H1 (cell line): ENCODE measurements around the gene TNS1. TPM values are rescaled to one million over a fixed set of nuclear protein-coding genes. Genes with fewer than 3 reads are reported as not detected.

ENCODE experiments used
- CTCF ChIA-PET: fragments of 300-600 bp; sonication (Branson Sonifier 250); formaldehyde crosslinking; loops from one replicate; lab custom pipeline; 2021; ENCODE audit not compliant: partially characterized antibody; lab: Charles Lee
- POLR2A ChIA-PET: fragments of 300-600 bp; sonication (Branson Sonifier 250); formaldehyde crosslinking; loops from one replicate; lab custom pipeline; 2021; ENCODE audit warnings: inconsistent platforms; ENCODE audit not compliant: partially characterized antibody; lab: Charles Lee
- DNase-seq, 2 experiments: peaks; one replicate each; pipeline versions ENCODE4 v3.0.0 to v3.0.0-alpha.2; 2010 to 2022; ENCODE audit warnings: low spot score in 2 of 2, low read depth in 1 of 2, mixed read lengths in 1 of 2
- FAIRE-seq: peaks from 2 replicates; lab custom pipeline; 2011; peaks lifted over from hg19 to GRCh38; lab: Jason Lieb, UNC
- H2AFZ ChIP-seq: 2 replicates; pipeline ENCODE4 v1.8.1; 2012; ENCODE audit warnings: low read length, inconsistent platforms
- H2AK5ac ChIP-seq: 2 replicates; pipeline ENCODE4 v1.6.1; 2013; ENCODE audit warnings: low read depth, low read length
- H2BK120ac ChIP-seq: replicated peaks from 2 replicates; pipeline ENCODE3; 2013; ENCODE audit warnings: low read depth, low read length, inconsistent platforms
- H2BK12ac ChIP-seq: 2 replicates; pipeline ENCODE4 v1.6.1; 2013; ENCODE audit warnings: low read depth, low read length
- H2BK15ac ChIP-seq: 2 replicates; pipeline ENCODE4 v1.6.1; 2013; ENCODE audit warnings: low read length
- H2BK20ac ChIP-seq: 2 replicates; pipeline ENCODE4 v1.6.1; 2013; ENCODE audit warnings: low read length
- H2BK5ac ChIP-seq: 2 replicates; pipeline ENCODE4 v1.6.1; 2013; ENCODE audit warnings: low read depth, low read length
- H3K14ac ChIP-seq: 2 replicates; pipeline ENCODE4 v1.6.1; 2013; ENCODE audit warnings: inconsistent platforms; ENCODE audit not compliant: insufficient read length
- H3K18ac ChIP-seq: 2 replicates; pipeline ENCODE4 v1.6.1; 2013; ENCODE audit warnings: low read length; ENCODE audit errors: extremely low read depth
- H3K23ac ChIP-seq: 2 replicates; pipeline ENCODE4 v1.6.1; 2013; ENCODE audit warnings: inconsistent platforms; ENCODE audit not compliant: insufficient read length
- H3K23me2 ChIP-seq: 2 replicates; pipeline ENCODE4 v1.6.1; 2013; ENCODE audit warnings: low read depth, low read length
- H3K27ac ChIP-seq: 2 replicates; pipeline ENCODE4 v1.6.1; 2011; ENCODE audit warnings: low read depth, low read length, inconsistent platforms
- H3K27me3 ChIP-seq, 4 experiments: replicated peaks in 1 of 4; 1 replicate in 1 of 4; 2 replicates in 3 of 4; pipeline versions ENCODE4 v1.6.1 to v1.8.1; 2011 to 2013; ENCODE audit warnings: low read length in 3 of 4, mild to moderate bottlenecking in 3 of 4, inconsistent platforms in 2 of 4, mixed read lengths in 2 of 4, moderate library complexity in 1 of 4; ENCODE audit not compliant: control insufficient read depth in 3 of 4, insufficient read depth in 3 of 4; ENCODE audit errors: extremely low read depth in 1 of 4
- H3K36me3 ChIP-seq, 4 experiments: 2 replicates each; pipeline versions ENCODE4 v1.6.1 to v1.8.1; 2011 to 2013; ENCODE audit warnings: mild to moderate bottlenecking in 4 of 4, low read length in 3 of 4, moderate library complexity in 2 of 4, control low read depth in 1 of 4, inconsistent platforms in 1 of 4; ENCODE audit not compliant: insufficient read depth in 4 of 4, control insufficient read depth in 2 of 4
- H3K4ac ChIP-seq: replicated peaks from 2 replicates; pipeline ENCODE3; 2013; ENCODE audit warnings: low read length, low read depth, mixed read lengths, inconsistent platforms; ENCODE audit not compliant: insufficient read length
- H3K4me1 ChIP-seq, 4 experiments: replicated peaks in 1 of 4; 1 replicate in 1 of 4; 2 replicates in 3 of 4; pipeline versions ENCODE4 v1.6.1 to v1.8.1; 2011 to 2013; ENCODE audit warnings: low read length in 3 of 4, inconsistent platforms in 2 of 4, mixed read lengths in 1 of 4; ENCODE audit not compliant: insufficient read depth in 4 of 4, control insufficient read depth in 3 of 4
- H3K4me2 ChIP-seq, 2 experiments: 2 replicates each; pipeline versions ENCODE4 v1.6.1 to v1.8.1; 2011 to 2013; ENCODE audit warnings: low read depth in 2 of 2, low read length in 2 of 2, control low read depth in 1 of 2, inconsistent platforms in 1 of 2, mild to moderate bottlenecking in 1 of 2; ENCODE audit not compliant: insufficient read depth in 1 of 2
- H3K4me3 ChIP-seq, 4 experiments: fragments of 200-600, 300-600 bp in 1 of 4; sonication (generic), shearing (Covaris generic), sonication (Bioruptor Twin) in 1 of 4; 2 replicates each; pipeline versions ENCODE4 v1.5.1 to v1.8.1; 2011 to 2016; ENCODE audit warnings: low read length in 4 of 4, low read depth in 3 of 4, control low read depth in 2 of 4, inconsistent platforms in 2 of 4, mild to moderate bottlenecking in 2 of 4, mixed read lengths in 1 of 4, moderate library complexity in 1 of 4; ENCODE audit not compliant: insufficient read depth in 2 of 4; ENCODE audit errors: extremely low read depth in 1 of 4
- H3K56ac ChIP-seq: replicated peaks from 2 replicates; pipeline ENCODE3; 2013; ENCODE audit warnings: low read depth, mild to moderate bottlenecking, mixed read lengths, low read length, inconsistent platforms; ENCODE audit not compliant: insufficient read length
- H3K79me1 ChIP-seq: 2 replicates; pipeline ENCODE4 v1.6.1; 2013; ENCODE audit warnings: low read depth, low read length, control low read depth
- H3K79me2 ChIP-seq, 2 experiments: 2 replicates each; pipeline versions ENCODE4 v1.6.1 to v1.8.1; 2012 to 2013; ENCODE audit warnings: low read length in 2 of 2, mild to moderate bottlenecking in 2 of 2, inconsistent platforms in 1 of 2; ENCODE audit not compliant: insufficient read depth in 2 of 2, control insufficient read depth in 1 of 2
- H3K9ac ChIP-seq, 4 experiments: replicated peaks in 1 of 4; 1 replicate in 1 of 4; 2 replicates in 3 of 4; pipeline versions ENCODE4 v1.6.1 to v1.8.1; 2011 to 2013; ENCODE audit warnings: low read depth in 3 of 4, low read length in 3 of 4, control low read depth in 2 of 4, mild to moderate bottlenecking in 2 of 4, moderate library complexity in 2 of 4, inconsistent platforms in 1 of 4; ENCODE audit errors: extremely low read depth in 1 of 4
- H3K9me3 ChIP-seq, 2 experiments: 2 replicates each; pipeline versions ENCODE4 v1.6.1 to v1.8.1; 2012 to 2013; ENCODE audit warnings: mild to moderate bottlenecking in 2 of 2, moderate library complexity in 2 of 2, control low read depth in 1 of 2, inconsistent platforms in 1 of 2, low read depth in 1 of 2, low read length in 1 of 2, mixed read lengths in 1 of 2; ENCODE audit not compliant: insufficient read depth in 2 of 2
- H4K20me1 ChIP-seq, 2 experiments: replicated peaks in 1 of 2; 2 replicates each; pipeline versions ENCODE3 to v1.8.1; 2011 to 2013; ENCODE audit warnings: inconsistent platforms in 2 of 2, low read length in 2 of 2, mild to moderate bottlenecking in 1 of 2; ENCODE audit not compliant: insufficient read depth in 2 of 2, control insufficient read depth in 1 of 2
- H4K5ac ChIP-seq: 2 replicates; pipeline ENCODE4 v1.6.1; 2013; ENCODE audit warnings: low read length, low read depth, mixed read lengths, inconsistent platforms; ENCODE audit not compliant: insufficient read length
- H4K8ac ChIP-seq: 2 replicates; pipeline ENCODE4 v1.8.0; 2013; ENCODE audit warnings: mild to moderate bottlenecking, moderate library complexity, low read length, inconsistent platforms; ENCODE audit not compliant: insufficient read depth; ENCODE audit errors: extremely low read depth
- H4K91ac ChIP-seq: replicated peaks from 2 replicates; pipeline ENCODE3; 2013; ENCODE audit warnings: low read length, mixed read lengths, inconsistent platforms; ENCODE audit not compliant: insufficient read length
- WGBS, 2 experiments: shearing (Covaris generic) in 1 of 2; methylation state at CpG; one replicate each; pipeline versions ENCODE4 v1.1.6 to v1.1.7; 2013 to 2015; ENCODE audit warnings: low lambda C conversion rate in 2 of 2, mixed read lengths in 2 of 2, inconsistent platforms in 1 of 2, low coverage in 1 of 2, missing lambda C conversion rate in 1 of 2; ENCODE audit not compliant: insufficient replicate concordance in 2 of 2, insufficient coverage in 1 of 2, insufficient read length in 1 of 2; ENCODE audit errors: extremely low coverage in 1 of 2, missing lambda C conversion rate in 1 of 2; 5-methylcytosine and 5-hydroxymethylcytosine counted together
- polyA plus RNA-seq, 7 experiments: library from polyadenylated mRNA; depleted of rRNA in 3 of 7; stranded (reverse) in 5 of 7; unstranded in 2 of 7; fragments of >200 nt in 5 of 7; fragments of 200-250 nt in 2 of 7; gene quantifications; 1 replicate in 5 of 7; 2 replicates in 1 of 7; 4 replicates in 1 of 7; pipeline versions ENCODE4 v1.2.1 to v1.2.3, GENCODE V29; 2011 to 2013; ENCODE audit warnings: missing spikeins in 2 of 7, mixed read lengths in 2 of 7
- total RNA-seq: library from RNA; stranded (reverse); fragmentation: NEBNext Ultra II Directional; extraction: Animal tissue kit (Norgen Biotek cat#: 25700); gene quantifications from 2 replicates; pipeline ENCODE4 v1.2.1, GENCODE V29; 2021

Gene TNS1
- total and polyA plus RNA-seq, 2 of the 8 experiments (the other 6 are each of a cell fraction or from before 2014, with no cell fraction given), result 1.5 to 5.1 TPM

GRCh38 chr2:217830061-217830460 lies 172.7 kb downstream of the TNS1 start:
- H3K79me1 ChIP-seq, result no peaks in the 10 kb centered on the region
- ChIA-PET POLR2A (no interaction called here), CTCF (interaction anchor here (1.0 to 14.9 kb wide), 5 partner anchors 9 to 159 kb away, joined by 3 to 155 read pairs (median 7); no protein-coding TSS in a partner anchor)
- H2BK5ac ChIP-seq, result no peak overlapping the region
- no peak overlapping the region for H4K8ac ChIP-seq
- no peak overlapping the region for H3K4me3 ChIP-seq
- no peaks in the 10 kb centered on the region for H3K36me3 ChIP-seq
- no peaks in the 10 kb centered on the region for H3K9me3 ChIP-seq
- H3K23ac ChIP-seq, result no peak overlapping the region
- H2BK15ac ChIP-seq, result no peak overlapping the region
- H3K79me2 ChIP-seq, result no peaks in the 10 kb centered on the region
- WGBS, 2 experiments, result 88% methylated on average over 8 of the region's 9 CpGs; no CpG with 5 or more reads in 1 of the 2 experiments
- H3K9ac ChIP-seq, result no peak overlapping the region
- H4K91ac ChIP-seq, result no peak overlapping the region
- no peak overlapping the region for H2BK120ac ChIP-seq
- FAIRE-seq (no peak), DNase-seq (no peak)
- H3K27me3 ChIP-seq, result no peaks in the 10 kb centered on the region
- H3K27ac ChIP-seq, result no peak overlapping the region
- no peak overlapping the region for H2AK5ac ChIP-seq
- H4K5ac ChIP-seq, result no peak overlapping the region
- H2BK12ac ChIP-seq, result no peak overlapping the region
- H3K4me1 ChIP-seq, result peaks cover 0 to 3% (median under 1%) of the 10 kb centered on the region in 4 experiments; a peak in 1 of 7 replicates
- H2BK20ac ChIP-seq, result no peak overlapping the region
- H2AFZ ChIP-seq, result no peak overlapping the region
- H3K4me2 ChIP-seq, result no peak overlapping the region
- no peak overlapping the region for H3K56ac ChIP-seq
- H3K23me2 ChIP-seq, result no peaks in the 10 kb centered on the region; the same call in 1 of the 2 replicates
- no peak overlapping the region for H3K4ac ChIP-seq
- H4K20me1 ChIP-seq, result no peaks in the 10 kb centered on the region
- no peak overlapping the region for H3K14ac ChIP-seq
- no peak overlapping the region for H3K18ac ChIP-seq
